Activated gamma-delta T cell treated with Interleukin-2 at 50 U/mL for 16 hours (primary cell): ENCODE measurements around the gene PRKAB1.
"Not testable (repeated sequence)": the region's sequence is repeated elsewhere in the genome, so short reads cannot be mapped to it uniquely, and the experiment has no call there.

ENCODE experiments used
- DNase-seq: peaks from one replicate; pipeline ENCODE4 v3.0.0-alpha.2; 2020

PRKAB1 gene

GRCh38 chr12:119667577-119668323 is at the start of gene PRKAB1:
Gene PRKAB1 (plus strand): TSS chr12:119668133. CDS start chr12:119668245, 112 bp downstream.
- DNase-seq: peak; percentile 95

- not testable (repeated sequence) for DNase-seq
Observed at GRCh38 chr12:119618328-119618896, 49.5 kb upstream of the PRKAB1 start.

- DNase-seq: no peak
Observed at GRCh38 chr12:119620490-119620889, 47.4 kb upstream of the PRKAB1 start.

GRCh38 chr12:119621878-119622277 is 46.1 kb upstream of the PRKAB1 start:
- no peak for DNase-seq

GRCh38 chr12:119624966-119625365 is 43.0 kb upstream of the PRKAB1 start:
- no peak for DNase-seq

GRCh38 chr12:119627019-119627643 is 40.8 kb upstream of the PRKAB1 start:
- no peak for DNase-seq

- no peak for DNase-seq
Observed at GRCh38 chr12:119627686-119628085, 40.2 kb upstream of the PRKAB1 start.

- DNase-seq: no peak
Observed at GRCh38 chr12:119630223-119630780, 37.6 kb upstream of the PRKAB1 start.

- no peak for DNase-seq
Observed at GRCh38 chr12:119630962-119631550, 36.9 kb upstream of the PRKAB1 start.

GRCh38 chr12:119631930-119632678 is 35.8 kb upstream of the PRKAB1 start:
- no peak for DNase-seq

GRCh38 chr12:119634743-119635142 is 33.2 kb upstream of the PRKAB1 start:
- no peak for DNase-seq

- no peak for DNase-seq
Observed at GRCh38 chr12:119642986-119643385, 24.9 kb upstream of the PRKAB1 start.

GRCh38 chr12:119644930-119645329 is 23.0 kb upstream of the PRKAB1 start:
- DNase-seq: no peak

GRCh38 chr12:119645535-119646059 is 22.3 kb upstream of the PRKAB1 start:
- DNase-seq: no peak

- DNase-seq: no peak
Observed at GRCh38 chr12:119649202-119649808, 18.6 kb upstream of the PRKAB1 start.

- no peak for DNase-seq
Observed at GRCh38 chr12:119652665-119653064, 15.3 kb upstream of the PRKAB1 start.

GRCh38 chr12:119657001-119657400 is 10.9 kb upstream of the PRKAB1 start:
- not testable (repeated sequence) for DNase-seq

- DNase-seq: not testable (repeated sequence)
Observed at GRCh38 chr12:119658166-119658565, 9.8 kb upstream of the PRKAB1 start.

- peak; percentile 36 for DNase-seq
Observed at GRCh38 chr12:119659289-119659897, 8.5 kb upstream of the PRKAB1 start.

GRCh38 chr12:119660076-119660475 is 7.9 kb upstream of the PRKAB1 start:
- no peak for DNase-seq

GRCh38 chr12:119661882-119662281 is 6.1 kb upstream of the PRKAB1 start:
- DNase-seq: no peak
